Activated CD4-positive, alpha-beta T cell treated with anti-CD3 and anti-CD28 coated beads for 48 hours (primary cell): ENCODE data around the gene TCF15.
A peak's percentile ranks its signal among the peaks of the same experiment; 100 is the strongest.

Experiments used
- DNase-seq: peaks from one replicate; pipeline ENCODE4 v3.0.0-alpha.2; 2020

The TCF15 gene

GRCh38 chr20:576156-576555 is 34.0 kb downstream of the TCF15 start:
- DNase-seq: no peak

- DNase-seq: no peak
These were observed 34.9 kb downstream of the TCF15 start for GRCh38 chr20:575230-575629.

GRCh38 chr20:574297-574942 is 35.7 kb downstream of the TCF15 start:
- DNase-seq: no peak

DNA sequence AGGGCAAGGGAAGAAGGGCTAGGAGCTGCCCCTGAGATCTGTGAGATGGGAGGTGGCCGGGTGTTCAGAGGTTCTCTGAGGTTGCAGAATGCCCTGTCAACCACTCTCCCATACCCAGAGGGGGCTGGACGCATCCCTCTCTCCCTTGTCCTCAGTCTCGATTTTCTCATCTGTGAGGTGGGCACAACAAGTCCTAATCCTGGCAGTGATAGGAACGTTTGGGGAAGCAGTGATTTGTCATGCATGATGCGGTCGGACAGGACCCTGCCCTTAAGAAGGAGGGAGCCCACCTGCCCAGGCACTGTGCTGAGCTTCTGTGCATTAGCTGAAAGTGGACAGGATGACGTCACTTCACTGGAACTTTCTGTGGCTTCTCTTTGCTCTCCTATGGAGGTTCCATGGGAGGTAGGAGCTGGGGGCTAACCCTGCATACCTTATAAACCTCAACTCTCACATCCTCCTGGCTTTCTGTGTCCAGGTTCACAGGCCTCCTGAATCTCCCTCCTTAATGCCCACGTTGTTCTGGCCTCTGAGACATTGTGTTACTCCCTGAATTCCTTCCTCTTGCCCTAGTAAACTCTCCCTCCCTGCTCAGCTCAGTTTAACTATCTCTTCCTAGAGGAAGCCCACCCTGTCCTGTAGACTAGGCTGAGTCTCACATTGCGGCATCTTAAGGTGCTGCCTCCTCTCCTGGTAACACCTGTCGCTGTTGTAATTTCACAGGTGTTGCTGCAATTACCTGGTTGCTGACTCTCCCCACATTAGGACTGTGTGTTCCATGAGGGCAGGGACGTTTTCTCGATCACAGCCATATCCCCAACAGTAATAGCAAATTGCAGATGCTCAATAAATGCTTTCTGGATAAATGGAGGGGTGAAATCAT is 36.5 kb downstream of the TCF15 start:
- no peak for DNase-seq

- DNase-seq: no peak
These were observed 37.4 kb downstream of the TCF15 start for GRCh38 chr20:572727-573126.

- DNase-seq: no peak
These were observed 38.2 kb downstream of the TCF15 start for GRCh38 chr20:571754-572441.

GRCh38 chr20:568673-569415 is 41.3 kb downstream of the TCF15 start:
- DNase-seq: no peak

- DNase-seq: no peak
These were observed 41.9 kb downstream of the TCF15 start for GRCh38 chr20:568097-568652.

- no peak for DNase-seq
These were observed 45.9 kb downstream of the TCF15 start for GRCh38 chr20:564192-564591.

DNA sequence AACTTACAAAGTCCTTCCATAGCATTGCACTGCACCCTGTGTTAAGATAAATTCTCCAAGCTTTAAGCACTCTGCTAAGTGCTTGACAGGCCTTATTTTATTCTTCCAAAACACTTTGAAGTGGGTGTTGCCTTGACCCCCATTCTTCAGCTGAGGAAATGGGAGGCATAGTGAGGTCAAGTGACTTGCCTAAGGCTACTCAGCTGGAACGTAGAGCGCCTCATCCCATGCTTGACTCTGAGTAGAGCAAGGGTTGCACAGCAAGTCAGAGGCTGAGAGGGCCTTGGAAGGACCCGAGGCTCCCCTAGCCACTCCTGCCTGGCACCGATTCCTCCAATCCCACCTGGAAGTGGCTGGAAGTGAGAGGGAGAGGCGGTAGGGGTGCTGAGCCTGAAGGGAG is 46.9 kb downstream of the TCF15 start:
- DNase-seq: no peak

DNA sequence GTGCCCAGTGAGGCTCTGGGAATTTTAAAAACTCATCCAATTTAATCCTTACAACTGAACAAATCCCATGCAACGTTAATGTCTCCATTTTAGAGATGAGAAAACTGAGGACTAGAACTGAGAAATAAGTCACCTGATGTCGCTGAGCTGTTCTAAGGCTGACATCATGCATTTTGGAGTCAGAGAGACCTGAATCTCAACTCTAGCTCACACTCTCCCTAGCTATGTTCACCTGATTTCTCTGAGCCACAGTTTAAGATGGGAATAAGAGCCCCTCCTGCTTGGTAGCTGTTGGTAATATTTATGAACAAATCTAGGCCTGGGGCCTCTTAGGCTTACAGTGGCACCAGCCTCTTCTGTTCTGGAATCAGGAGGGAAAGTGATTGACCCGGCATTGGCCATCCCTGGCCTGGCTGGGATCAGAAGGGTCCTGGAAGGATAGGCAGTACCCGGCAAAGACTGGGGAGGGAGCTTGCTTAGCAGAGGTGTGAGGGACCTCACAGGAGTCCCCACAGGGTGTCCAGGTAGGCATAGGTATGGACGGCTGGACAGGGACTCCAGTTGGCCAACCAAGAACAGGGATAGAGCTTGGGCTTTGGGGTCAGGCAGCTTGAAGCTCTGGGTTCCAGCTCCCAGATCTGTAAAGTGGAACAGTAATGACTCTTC is 47.7 kb downstream of the TCF15 start:
- DNase-seq: no peak

GRCh38 chr20:561437-562231 is 48.5 kb downstream of the TCF15 start:
- peak; percentile 73 for DNase-seq

- DNase-seq: no peak
These were observed 49.4 kb downstream of the TCF15 start for GRCh38 chr20:560680-561079.

GRCh38 chr20:558117-558516 is 52.0 kb downstream of the TCF15 start:
- DNase-seq: no peak

GRCh38 chr20:556984-557383 is 53.1 kb downstream of the TCF15 start:
- DNase-seq: no peak

DNA sequence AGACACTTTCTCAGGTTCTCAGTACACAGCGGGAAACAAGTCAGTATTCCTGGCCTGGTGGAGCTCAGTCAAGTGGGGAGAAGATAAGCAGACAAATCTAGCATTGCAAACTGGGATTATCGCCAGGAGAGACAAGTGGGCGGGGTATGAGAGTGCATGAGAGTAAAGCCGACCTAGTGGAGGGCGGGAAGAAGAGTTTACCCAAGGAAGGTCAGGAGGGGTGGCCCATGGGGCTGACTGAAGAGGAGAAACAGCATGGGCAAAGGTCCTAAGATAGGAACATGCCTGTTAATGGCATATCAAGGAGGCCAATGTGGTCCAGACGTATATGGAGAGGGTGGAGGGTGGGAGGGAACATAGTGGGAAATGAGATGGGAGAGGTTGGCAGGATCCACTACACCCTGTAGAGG is 54.1 kb downstream of the TCF15 start:
- no peak for DNase-seq
